ENCODE measurements around the gene GPR37L1.

GPR37L1 gene

DNA sequence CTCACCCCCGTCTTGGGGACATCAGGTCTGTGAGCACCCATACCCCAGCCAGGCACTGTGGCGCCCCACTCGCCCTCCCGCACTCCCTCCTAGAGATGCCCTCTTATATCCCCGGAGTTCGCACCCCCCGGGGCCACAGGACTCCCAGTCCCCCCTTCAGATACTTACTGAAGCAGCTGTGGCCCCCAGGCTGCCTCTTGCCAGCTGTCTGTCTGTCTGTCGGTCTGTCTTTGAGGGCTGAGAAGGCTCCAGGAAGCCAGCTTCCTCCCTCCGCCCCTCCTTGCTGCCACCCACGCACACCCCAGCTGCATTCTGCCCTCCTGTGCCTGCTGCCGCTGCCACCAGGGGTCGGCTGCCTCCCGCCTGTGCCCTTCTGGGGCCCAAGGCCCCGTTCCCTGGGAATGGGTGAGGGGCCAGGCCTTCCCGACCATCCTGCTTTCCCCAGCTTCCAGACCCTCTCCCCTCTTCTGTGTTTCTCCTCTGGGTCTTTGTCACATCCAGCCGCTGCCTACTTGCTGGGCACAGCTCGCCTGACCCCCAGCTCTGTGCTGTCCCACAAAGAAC is 37.7 kb downstream of the GPR37L1 start, which contains the start of gene PTPN7:
PTPN7 (minus strand) TSS at position 226 of the 564 bp plus-strand sequence. CDS start 1,200 bp downstream, outside the sequence.
- DNase-seq (ENCODE audit: extremely low read depth, low read depth), result no peak
- H3K4me3 ChIP-seq (replicated peaks; ENCODE audit: low read depth, low read length), result no peak within 1 kb of the TSS
- TF ChIP-seq, protein P1, sequence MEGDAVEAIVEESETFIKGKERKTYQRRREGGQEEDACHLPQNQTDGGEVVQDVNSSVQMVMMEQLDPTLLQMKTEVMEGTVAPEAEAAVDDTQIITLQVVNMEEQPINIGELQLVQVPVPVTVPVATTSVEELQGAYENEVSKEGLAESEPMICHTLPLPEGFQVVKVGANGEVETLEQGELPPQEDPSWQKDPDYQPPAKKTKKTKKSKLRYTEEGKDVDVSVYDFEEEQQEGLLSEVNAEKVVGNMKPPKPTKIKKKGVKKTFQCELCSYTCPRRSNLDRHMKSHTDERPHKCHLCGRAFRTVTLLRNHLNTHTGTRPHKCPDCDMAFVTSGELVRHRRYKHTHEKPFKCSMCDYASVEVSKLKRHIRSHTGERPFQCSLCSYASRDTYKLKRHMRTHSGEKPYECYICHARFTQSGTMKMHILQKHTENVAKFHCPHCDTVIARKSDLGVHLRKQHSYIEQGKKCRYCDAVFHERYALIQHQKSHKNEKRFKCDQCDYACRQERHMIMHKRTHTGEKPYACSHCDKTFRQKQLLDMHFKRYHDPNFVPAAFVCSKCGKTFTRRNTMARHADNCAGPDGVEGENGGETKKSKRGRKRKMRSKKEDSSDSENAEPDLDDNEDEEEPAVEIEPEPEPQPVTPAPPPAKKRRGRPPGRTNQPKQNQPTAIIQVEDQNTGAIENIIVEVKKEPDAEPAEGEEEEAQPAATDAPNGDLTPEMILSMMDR (IDR thresholded peaks at IDR 0.05; ENCODE audit: low read depth, low read length, missing control alignments), result no peak

DNA sequence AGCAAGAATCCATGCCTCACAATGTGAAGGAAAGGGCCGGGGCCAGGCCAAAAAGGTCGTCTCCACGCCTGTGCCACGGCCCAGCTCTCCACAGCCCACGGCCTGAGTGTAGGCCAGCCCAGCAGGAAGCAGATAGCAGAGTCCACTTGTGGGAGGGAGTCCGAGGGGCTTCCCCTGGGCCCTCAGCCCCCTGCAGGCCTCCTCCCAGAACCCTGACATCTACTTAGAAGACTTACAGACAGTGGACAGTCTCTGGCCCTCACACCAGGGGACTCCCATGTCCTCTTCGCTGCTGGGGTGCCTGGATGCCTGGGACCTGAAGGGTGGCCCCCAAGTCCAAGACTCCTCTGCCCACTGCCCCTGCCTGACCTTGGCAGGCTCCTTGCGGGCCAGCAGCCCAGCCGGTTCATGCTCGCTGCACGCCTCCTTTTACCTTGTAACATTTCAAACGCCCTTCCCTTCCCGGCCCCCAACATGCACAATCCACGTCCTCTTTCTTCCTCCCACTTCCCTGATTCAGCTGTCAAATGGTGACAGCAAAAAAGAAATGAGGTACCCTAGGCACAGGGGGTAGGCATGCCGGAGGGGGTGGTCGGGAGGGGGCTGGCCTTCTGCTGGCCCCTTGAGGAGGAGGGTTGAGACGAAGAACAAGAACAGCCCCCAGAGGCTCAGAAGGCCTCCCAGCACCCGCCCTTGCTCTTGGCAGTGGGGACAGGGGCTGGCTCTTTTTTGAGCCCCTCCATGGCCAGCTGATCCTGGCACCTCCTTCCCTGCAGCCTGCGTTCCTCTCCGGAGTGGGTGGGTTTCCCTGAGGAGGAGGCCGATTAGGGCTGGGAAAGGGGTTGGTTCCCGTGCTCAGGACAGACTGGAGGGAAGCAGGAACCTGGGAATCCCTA is 38.7 kb downstream of the GPR37L1 start:
- TF ChIP-seq, protein P1 (IDR thresholded peaks at IDR 0.05; ENCODE audit: low read depth, low read length, missing control alignments), result no peak
- DNase-seq (ENCODE audit: extremely low read depth, low read depth), result no peak
- H3K4me3 ChIP-seq (replicated peaks; ENCODE audit: low read depth, low read length), result no peak overlapping the region

DNA sequence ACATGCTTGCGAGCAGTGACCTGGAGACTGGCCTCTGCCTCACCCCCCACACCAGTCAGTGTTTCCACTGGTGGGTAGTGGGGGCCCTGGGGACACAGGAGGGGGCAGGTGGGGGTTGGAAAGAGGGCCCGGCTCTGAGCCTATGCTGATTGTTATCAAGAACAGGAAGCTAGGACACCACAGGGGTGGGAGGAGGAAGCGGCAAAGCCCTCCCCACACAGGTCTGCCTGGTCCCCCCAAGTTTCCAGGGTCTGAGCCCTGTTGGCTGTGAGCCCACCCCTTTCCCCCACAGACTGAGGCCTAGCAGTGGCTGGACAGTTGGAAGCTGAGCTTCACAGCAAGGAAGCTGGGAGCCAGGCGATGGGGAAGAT is 39.3 kb downstream of the GPR37L1 start:
- H3K4me3 ChIP-seq (replicated peaks; ENCODE audit: low read depth, low read length), result no peak overlapping the region
- DNase-seq (ENCODE audit: extremely low read depth, low read depth), result no peak
- TF ChIP-seq, protein P1 (IDR thresholded peaks at IDR 0.05; ENCODE audit: low read depth, low read length, missing control alignments), result no peak

DNA sequence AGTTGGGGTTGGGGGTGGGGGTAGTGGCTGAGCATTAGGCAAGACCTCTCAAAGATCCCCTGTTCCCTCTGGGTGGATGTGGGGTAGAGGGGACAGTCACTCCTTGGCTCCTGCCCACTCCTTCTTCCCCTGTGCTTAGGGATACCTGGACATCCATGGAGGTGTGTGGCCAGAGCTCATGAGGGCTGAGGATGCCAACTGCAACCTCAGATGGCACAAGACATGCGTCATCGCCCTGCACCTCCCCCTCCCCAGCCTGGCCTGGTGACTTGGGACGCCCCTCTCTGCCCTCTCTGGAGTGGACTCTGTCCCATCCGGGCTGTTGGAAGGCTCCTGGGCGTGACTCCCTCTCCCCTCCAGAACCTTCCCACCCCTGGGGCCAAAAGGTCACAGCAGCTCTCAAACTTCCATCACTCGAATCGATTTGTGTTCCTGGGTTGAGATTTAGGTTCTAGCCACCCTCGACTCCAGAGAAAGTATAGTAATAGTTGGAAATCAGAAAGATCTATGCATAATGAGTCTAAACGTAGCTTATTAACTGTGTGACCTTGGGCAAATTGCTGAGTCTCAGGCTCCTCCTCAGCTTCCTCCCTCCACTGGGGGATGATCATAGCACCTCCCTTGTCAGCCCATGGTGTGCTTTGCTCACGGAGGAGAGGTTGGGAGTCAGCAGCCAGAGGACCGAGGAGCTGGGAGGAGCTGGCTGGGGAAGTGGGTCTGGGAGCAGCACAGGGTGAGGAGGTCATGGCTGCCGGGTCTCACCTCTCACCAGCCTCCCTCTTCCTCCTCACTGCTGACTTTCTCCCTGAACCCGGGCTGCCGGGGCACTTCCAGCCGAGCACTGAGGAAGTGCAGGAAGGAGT is 39.9 kb downstream of the GPR37L1 start:
- TF ChIP-seq, protein P1 (IDR thresholded peaks at IDR 0.05; ENCODE audit: low read depth, low read length, missing control alignments), result no peak
- no peak for DNase-seq (ENCODE audit: extremely low read depth, low read depth)
- no peak overlapping the region for H3K4me3 ChIP-seq (replicated peaks; ENCODE audit: low read depth, low read length)

DNA sequence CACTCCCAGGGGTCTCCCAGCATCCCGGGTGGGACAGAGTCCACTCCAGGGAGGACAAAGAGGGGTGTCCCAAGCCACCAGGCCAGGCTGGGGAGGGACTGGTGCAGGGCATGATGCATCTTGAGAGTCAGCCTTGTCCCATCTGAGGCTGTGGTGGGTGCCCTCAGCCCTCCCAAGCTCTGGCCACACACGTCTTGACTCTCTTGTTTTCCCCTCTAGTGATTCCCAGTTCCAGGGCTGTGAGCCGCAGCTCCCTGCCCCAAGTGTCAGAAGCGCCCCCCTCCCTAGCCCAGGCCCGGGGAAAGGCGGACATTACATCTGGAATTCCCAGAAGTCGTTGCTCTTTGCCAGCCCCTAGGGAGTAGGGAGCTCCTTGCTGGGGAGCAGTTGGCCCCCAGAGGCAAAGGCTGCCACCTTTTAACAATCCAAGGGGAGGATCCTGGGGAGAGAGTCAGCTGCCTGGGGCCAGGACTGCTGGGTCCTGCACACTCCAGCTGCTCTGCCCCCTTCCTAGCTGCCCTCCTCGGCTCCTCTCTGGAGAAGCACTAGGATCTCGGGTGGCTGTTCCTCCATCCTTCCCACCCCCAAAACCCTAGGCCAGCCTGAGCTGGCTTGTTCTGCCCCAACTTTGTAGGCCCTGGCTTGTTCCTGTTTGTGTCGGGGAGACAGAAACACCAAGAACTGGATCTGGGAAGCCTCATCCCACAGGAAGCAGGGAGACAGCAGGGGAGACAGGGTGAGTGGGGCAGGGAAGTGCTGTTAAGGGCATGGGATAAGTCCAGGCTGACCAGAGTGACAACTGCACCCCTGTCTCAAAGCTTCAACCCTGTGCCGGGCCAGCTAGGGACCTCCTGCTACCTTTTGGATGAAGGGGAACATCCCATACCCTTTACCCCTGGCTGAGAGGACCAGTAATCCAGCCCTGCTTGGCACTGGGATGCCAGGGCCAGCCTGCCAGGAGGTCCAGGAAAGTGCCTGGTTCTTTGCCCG is 40.9 kb downstream of the GPR37L1 start:
- DNase-seq (ENCODE audit: extremely low read depth, low read depth), result no peak
- H3K4me3 ChIP-seq (replicated peaks; ENCODE audit: low read depth, low read length), result no peak overlapping the region
- TF ChIP-seq, protein P1 (IDR thresholded peaks at IDR 0.05; ENCODE audit: low read depth, low read length, missing control alignments), result no peak

Measured in HFF-Myc (cell line).